NCI-H2196 treated with DMSO at 0.1 percent for 48 hours (cell line): Measurements from ENCODE around the gene POLR3A.
"Not testable (repeated sequence)": the region's sequence is repeated elsewhere in the genome, so short reads cannot be mapped to it uniquely, and the experiment has no call there.

ENCODE experiments used
- DNase-seq: peaks from one replicate; lab custom pipeline; 2025; ENCODE audit not compliant: unreplicated experiment; lab: John Stamatoyannopoulos, UW

POLR3A gene

GRCh38 chr10:78029269-78030226 lies at the start of gene POLR3A:
TSS of gene POLR3A (minus strand) at chr10:78029515. CDS start at chr10:78029407, 108 bp downstream.
- peak; percentile 49 for DNase-seq

GRCh38 chr10:78078539-78079330 lies 49.4 kb upstream of the POLR3A start:
- DNase-seq = no peak

GRCh38 chr10:78075806-78076205 lies 46.5 kb upstream of the POLR3A start:
- DNase-seq = not testable (repeated sequence)

GRCh38 chr10:78072504-78072903 lies 43.2 kb upstream of the POLR3A start:
- DNase-seq = no peak

GRCh38 chr10:78071857-78072179 lies 42.5 kb upstream of the POLR3A start:
- no peak for DNase-seq

- no peak for DNase-seq
These were observed 42.0 kb upstream of the POLR3A start for GRCh38 chr10:78071140-78071856.

GRCh38 chr10:78070726-78071125 lies 41.4 kb upstream of the POLR3A start:
- no peak for DNase-seq

- not testable (repeated sequence) for DNase-seq
These were observed 40.7 kb upstream of the POLR3A start for GRCh38 chr10:78070064-78070463.

- DNase-seq = no peak
These were observed 39.8 kb upstream of the POLR3A start for GRCh38 chr10:78069151-78069550.

- DNase-seq = no peak
These were observed 37.6 kb upstream of the POLR3A start for GRCh38 chr10:78066728-78067430.

GRCh38 chr10:78066012-78066411 lies 36.7 kb upstream of the POLR3A start:
- no peak for DNase-seq

GRCh38 chr10:78065611-78066010 lies 36.3 kb upstream of the POLR3A start:
- DNase-seq = no peak

- DNase-seq = not testable (repeated sequence)
These were observed 35.6 kb upstream of the POLR3A start for GRCh38 chr10:78064919-78065318.

GRCh38 chr10:78063236-78063635 lies 33.9 kb upstream of the POLR3A start:
- no peak for DNase-seq

GRCh38 chr10:78062296-78062695 lies 33.0 kb upstream of the POLR3A start:
- DNase-seq = no peak

GRCh38 chr10:78059906-78060702 lies 30.8 kb upstream of the POLR3A start:
- DNase-seq = no peak

GRCh38 chr10:78058562-78058961 lies 29.2 kb upstream of the POLR3A start:
- no peak for DNase-seq

- no peak for DNase-seq
These were observed 24.0 kb upstream of the POLR3A start for GRCh38 chr10:78053211-78053868.

- DNase-seq = no peak
These were observed 20.5 kb upstream of the POLR3A start for GRCh38 chr10:78049851-78050250.
